CD4-positive, alpha-beta T cell (primary cell): ENCODE results near the gene NAPB. TPM values are rescaled to one million over a fixed set of nuclear protein-coding genes. Genes with fewer than 3 reads are reported as not detected.

Source experiments
- ATAC-seq: fragments of 200-7000 bp; cut with Tn5 transposase; one replicate; pipeline ENCODE4 v1.10.0; 2022; ENCODE audit warnings: mild to moderate bottlenecking; ENCODE audit not compliant: poor library complexity
- CTCF ChIA-PET: fragments of 350-600 bp; sonication (Branson Sonifier 250); formaldehyde crosslinking; loops from one replicate; lab custom pipeline; 2021; ENCODE audit warnings: antibody characterized with exemption, inconsistent platforms; lab: Charles Lee
- POLR2A ChIA-PET: fragments of 350-600 bp; sonication (Branson Sonifier 250); formaldehyde crosslinking; loops from one replicate; lab custom pipeline; 2021; ENCODE audit warnings: antibody characterized with exemption, inconsistent platforms; lab: Charles Lee
- DNase-seq, 14 experiments: peaks; one replicate each; pipeline ENCODE4 v3.0.0-alpha.2; 2013 to 2020; ENCODE audit warnings: mixed read lengths in 2 of 14
- H3K27ac ChIP-seq, 2 donors: one replicate each; pipeline versions ENCODE4 v1.5.1 to v1.7.0; 2013; ENCODE audit warnings: low read length in 2 of 2, low read depth in 1 of 2, mild to moderate bottlenecking in 1 of 2
- H3K27me3 ChIP-seq, 2 experiments: 1 replicate in 1 of 2; 2 replicates in 1 of 2; pipeline versions ENCODE4 v1.6.1 to v1.7.0; 2013; ENCODE audit warnings: low read length in 2 of 2, control low read depth in 1 of 2, mild to moderate bottlenecking in 1 of 2, moderate library complexity in 1 of 2; ENCODE audit not compliant: insufficient read depth in 2 of 2, control insufficient read depth in 1 of 2
- H3K36me3 ChIP-seq: one replicate; pipeline ENCODE4 v1.6.1; 2013; ENCODE audit warnings: low read length, control low read depth; ENCODE audit not compliant: insufficient read depth
- H3K4me1 ChIP-seq: one replicate; pipeline ENCODE4 v1.6.1; 2013; ENCODE audit warnings: low read length, control low read depth; ENCODE audit not compliant: insufficient read depth
- H3K4me3 ChIP-seq: one replicate; pipeline ENCODE4 v1.5.1; 2013; ENCODE audit warnings: mild to moderate bottlenecking, low read length, moderate library complexity
- H3K9me3 ChIP-seq, 2 experiments: 1 replicate in 1 of 2; 2 replicates in 1 of 2; pipeline versions ENCODE4 v1.6.1 to v1.7.0; 2013; ENCODE audit warnings: low read length in 2 of 2, mild to moderate bottlenecking in 2 of 2, control low read depth in 1 of 2, moderate library complexity in 1 of 2; ENCODE audit not compliant: control insufficient read depth in 1 of 2, insufficient read depth in 1 of 2
- H3K27ac Mint-ChIP-seq: one replicate; pipeline ENCODE4 v1.8.0; 2020; ENCODE audit warnings: mixed read lengths
- H3K27me3 Mint-ChIP-seq: one replicate; pipeline ENCODE4 v1.8.0; 2021; ENCODE audit warnings: mixed read lengths
- H3K36me3 Mint-ChIP-seq: one replicate; pipeline ENCODE4 v1.8.0; 2021; ENCODE audit warnings: low read depth, mixed read lengths
- H3K4me1 Mint-ChIP-seq: one replicate; pipeline ENCODE4 v1.8.0; 2021; ENCODE audit warnings: low read depth, mixed read lengths
- H3K4me3 Mint-ChIP-seq: one replicate; pipeline ENCODE4 v1.8.0; 2020; ENCODE audit warnings: mild to moderate bottlenecking, mixed read lengths
- H3K9me3 Mint-ChIP-seq: one replicate; pipeline ENCODE4 v1.8.0; 2020; ENCODE audit warnings: mixed read lengths
- CTCF ChIP-seq: fragments of 200-600 bp; IDR thresholded peaks from one replicate; pipeline ENCODE4 v1.8.0; 2022; ENCODE audit warnings: antibody characterized with exemption, mild to moderate bottlenecking
- intact Hi-C, 2 experiments: fragments of 100-400 bp; cut with DNase I in 1 of 2; cut with micrococcal nuclease in 1 of 2; formaldehyde crosslinking; loops; one replicate each; pipeline versions ENCODE4 v1.15.1 to v1.9.0; 2023 to 2025; cut with DNase I, micrococcal nuclease
- total RNA-seq, 174 experiments: library from RNA in 2 of 174; stranded (reverse) in 2 of 174; gene quantifications; one replicate each; pipeline ENCODE4 v1.2.3 and lab custom pipeline; 2021 to 2026

The NAPB gene
- total RNA-seq, 2 experiments from 2014 or later: 7.5 to 8.9 TPM

- no peak for TF ChIP-seq CTCF
Observed at GRCh38 chr20:23434521-23435313, 13.4 kb upstream of the NAPB start.

GRCh38 chr20:23433628-23434027 is 12.3 kb upstream of the NAPB start:
- ATAC-seq (no peak), DNase-seq (no peak)
- H3K27ac ChIP-seq: no peak overlapping the region
- no peaks in the 10 kb centered on the region for H3K36me3 Mint-ChIP-seq
- H3K27ac Mint-ChIP-seq: no peak overlapping the region
- no peak overlapping the region for H3K4me3 Mint-ChIP-seq
- H3K36me3 ChIP-seq: no peaks in the 10 kb centered on the region
- H3K4me1 ChIP-seq: no peaks in the 10 kb centered on the region
- H3K4me3 ChIP-seq: no peak overlapping the region
- intact Hi-C loops: no loop called here
- ChIA-PET POLR2A (no interaction called here), CTCF (interaction anchor here (0.8 kb wide), 1 partner anchor 8 kb away, joined by 3 read pairs; no protein-coding TSS in a partner anchor)
- H3K9me3 Mint-ChIP-seq: no peaks in the 10 kb centered on the region
- H3K27me3 ChIP-seq: no peaks in the 10 kb centered on the region
- no peaks in the 10 kb centered on the region for H3K4me1 Mint-ChIP-seq
- TF ChIP-seq CTCF: no peak
- no peaks in the 10 kb centered on the region for H3K9me3 ChIP-seq
- no peaks in the 10 kb centered on the region for H3K27me3 Mint-ChIP-seq

More at GRCh38 chr20:23434521-23435313, 13.4 kb upstream of the NAPB start:
- H3K27me3 Mint-ChIP-seq: no peaks in the 10 kb centered on the region
- no peaks in the 10 kb centered on the region for H3K36me3 Mint-ChIP-seq
- Histone ChIP-seq H3K9me3 (no peaks in the 10 kb centered on the region), H3K4me1 (no peaks in the 10 kb centered on the region), H3K27me3 (no peaks in the 10 kb centered on the region), H3K36me3 (no peaks in the 10 kb centered on the region), H3K27ac (no peak overlapping the region), H3K4me3 (no peak overlapping the region)
- H3K4me1 Mint-ChIP-seq: no peaks in the 10 kb centered on the region
- ATAC-seq (no peak), DNase-seq (no peak)
- H3K9me3 Mint-ChIP-seq: no peaks in the 10 kb centered on the region
- no peak overlapping the region for H3K27ac Mint-ChIP-seq
- ChIA-PET POLR2A (no interaction called here), CTCF (no interaction called here)
- no peak overlapping the region for H3K4me3 Mint-ChIP-seq
- intact Hi-C loops: no loop called here

DNA sequence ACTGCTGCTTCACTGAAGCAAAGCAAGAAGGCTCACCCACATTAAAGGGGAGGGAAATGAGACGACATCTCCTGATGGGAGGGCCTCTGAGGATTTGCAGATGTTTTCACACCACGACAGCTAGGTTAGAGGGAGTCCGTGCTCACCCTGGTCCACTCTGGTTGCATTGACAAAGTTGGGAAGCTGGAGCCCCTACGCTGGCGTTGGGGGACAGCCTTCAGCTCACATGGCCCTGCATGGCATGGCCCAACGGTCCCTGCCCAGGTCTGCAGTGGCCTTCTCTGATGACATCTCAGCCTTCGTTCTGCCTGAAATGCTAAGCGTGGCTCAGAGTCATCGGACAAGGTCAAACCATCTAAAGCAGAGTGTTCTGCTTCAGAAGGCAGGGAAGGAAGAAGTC is 3.8 kb upstream of the NAPB start:
- ChIA-PET POLR2A (no interaction called here), CTCF (no interaction called here)
- Mint-ChIP-seq H3K9me3 (no peaks in the 10 kb centered on the region), H3K4me3 (no peak overlapping the region), H3K27ac (no peak overlapping the region), H3K27me3 (peaks cover 14% of the 10 kb centered on the region), H3K4me1 (peaks cover 8% of the 10 kb centered on the region), H3K36me3 (peaks cover under 1% of the 10 kb centered on the region)
- no peak for ATAC-seq
- no peak for DNase-seq
- intact Hi-C loops: loop anchor here in 1 of 2 experiments (10.0 kb wide), 1 partner anchor 1630 kb away; the partner anchor contains the start of gene ACSS1
- no peak for TF ChIP-seq CTCF
- H3K4me1 ChIP-seq: peaks cover 11% of the 10 kb centered on the region
- H3K27ac ChIP-seq: no peak overlapping the region
- H3K4me3 ChIP-seq: no peak overlapping the region
- H3K27me3 ChIP-seq: no peaks in the 10 kb centered on the region
- H3K36me3 ChIP-seq: no peaks in the 10 kb centered on the region
- no peaks in the 10 kb centered on the region for H3K9me3 ChIP-seq
